Measurements from ENCODE around the gene NAA11.
"Not testable (repeated sequence)": the region's sequence is repeated elsewhere in the genome, so short reads cannot be mapped to it uniquely, and the experiment has no call there.

NAA11 gene

GRCh38 chr4:79306795-79307194 is 19.1 kb downstream of the NAA11 start:
- FAIRE-seq: no peak

- FAIRE-seq: no peak
Measured at GRCh38 chr4:79300280-79300679, 25.6 kb downstream of the NAA11 start.

GRCh38 chr4:79298484-79298883 is 27.4 kb downstream of the NAA11 start:
- FAIRE-seq: no peak

- FAIRE-seq: no peak
Measured at GRCh38 chr4:79298027-79298426, 27.8 kb downstream of the NAA11 start.

- FAIRE-seq: no peak
Measured at GRCh38 chr4:79297479-79297878, 28.4 kb downstream of the NAA11 start.

- FAIRE-seq: no peak
Measured at GRCh38 chr4:79296768-79297428, 29.0 kb downstream of the NAA11 start.

GRCh38 chr4:79295086-79295485 is 30.8 kb downstream of the NAA11 start:
- FAIRE-seq: no peak

- FAIRE-seq: no peak
Measured at GRCh38 chr4:79294064-79294463, 31.8 kb downstream of the NAA11 start.

- no peak for FAIRE-seq
Measured at GRCh38 chr4:79292008-79292407, 33.9 kb downstream of the NAA11 start.

GRCh38 chr4:79290376-79290775 is 35.5 kb downstream of the NAA11 start:
- no peak for FAIRE-seq

GRCh38 chr4:79288185-79288584 is 37.7 kb downstream of the NAA11 start:
- no peak for FAIRE-seq

GRCh38 chr4:79287718-79288117 is 38.1 kb downstream of the NAA11 start:
- FAIRE-seq: no peak

- no peak for FAIRE-seq
Measured at GRCh38 chr4:79287076-79287475, 38.8 kb downstream of the NAA11 start.

GRCh38 chr4:79281566-79282359 is 44.1 kb downstream of the NAA11 start:
- FAIRE-seq: no peak

GRCh38 chr4:79277467-79277866 is 48.4 kb downstream of the NAA11 start:
- not testable (repeated sequence) for FAIRE-seq

GRCh38 chr4:79273915-79274314 is 51.9 kb downstream of the NAA11 start:
- FAIRE-seq: no peak

GRCh38 chr4:79272761-79273160 is 53.1 kb downstream of the NAA11 start:
- no peak for FAIRE-seq

GRCh38 chr4:79272126-79272525 is 53.7 kb downstream of the NAA11 start:
- FAIRE-seq: no peak

GRCh38 chr4:79267671-79268070 is 58.2 kb downstream of the NAA11 start:
- FAIRE-seq: no peak

Data from G401.6 (cell line).